ENCODE data around the gene HMCN2. TPM values are rescaled to one million over a fixed set of nuclear protein-coding genes. Genes with fewer than 3 reads are reported as not detected.

HMCN2 gene
- polyA plus RNA-seq, 1 of the 3 experiments (the other 2 are of a cell fraction): 0.15 TPM

- Histone ChIP-seq H3K27ac (ENCODE audit: low read depth in 2 of 2, low read length in 1 of 2) (no peak overlapping the region), H3K9me2 (no peaks in the 10 kb centered on the region), H4K20me1 (ENCODE audit: insufficient read depth) (no peaks in the 10 kb centered on the region), H3F3A (replicated peaks; ENCODE audit: insufficient read depth) (no peaks in the 10 kb centered on the region), H3K4me1 (ENCODE audit: control insufficient read depth in 1 of 2, insufficient read depth in 2 of 2, low read depth in 1 of 2, low read length in 1 of 2) (peaks cover 0 to 47% of the 10 kb centered on the region in 2 experiments; a peak in 2 of 4 replicates), H3K36me3 (replicated peaks in 1 of 2; ENCODE audit: control insufficient read depth in 1 of 2, insufficient read depth in 2 of 2, low read length in 1 of 2) (no peaks in the 10 kb centered on the region), H3K9ac (no peak overlapping the region), H3K27me3 (ENCODE audit: insufficient read depth) (peaks cover 16% of the 10 kb centered on the region), H3K4me3 (ENCODE audit: low read depth in 2 of 2, low read length in 1 of 2) (no peak overlapping the region), H3K79me2 (ENCODE audit: insufficient read depth) (no peaks in the 10 kb centered on the region), H2AFZ (ENCODE audit: low read depth) (no peak overlapping the region), H3K9me3 (no peaks in the 10 kb centered on the region), H3K4me2 (no peak overlapping the region)
- ChIA-PET POLR2A (no interaction called here), CTCF (interaction anchor here (1.4 to 1.9 kb wide), 2 partner anchors 19 to 421 kb away, joined by 3 to 4 read pairs; no protein-coding TSS in a partner anchor)
- 53% methylated on average over 8 of the region's 9 CpGs for WGBS (ENCODE audit: low lambda C conversion rate)
- TF ChIP-seq PBX3 (IDR thresholded peaks at IDR 0.05) (no peak), TAF1 (IDR thresholded peaks at IDR 0.05; ENCODE audit: borderline replicate concordance, low read depth, low read length) (no peak), CTCF (IDR thresholded peaks at IDR 0.05) (no peak), FOXM1 (IDR thresholded peaks at IDR 0.05; ENCODE audit: low read depth) (no peak), MXI1 (IDR thresholded peaks at IDR 0.05; ENCODE audit: low read depth, low read length) (no peak), RAD21 (IDR thresholded peaks at IDR 0.05; ENCODE audit: low read length) (no peak), FOXJ3 (CRISPR knock-in tag; IDR thresholded peaks at IDR 0.05) (no peak), RCOR1 (IDR thresholded peaks at IDR 0.05; ENCODE audit: low read length) (no peak), POLR2AphosphoS5 (IDR thresholded peaks at IDR 0.05; ENCODE audit: low read depth, low read length) (no peak), SMC3 (IDR thresholded peaks at IDR 0.05; ENCODE audit: low read depth, low read length) (no peak), ZBTB33 (IDR thresholded peaks at IDR 0.05; ENCODE audit: borderline replicate concordance, low read depth) (no peak), JUND (IDR thresholded peaks at IDR 0.05) (no peak), NRF1 (IDR thresholded peaks at IDR 0.05; ENCODE audit: low read depth, low read length) (no peak), RXRA (IDR thresholded peaks at IDR 0.05; ENCODE audit: borderline replicate concordance, low read depth) (no peak), USF1 (IDR thresholded peaks at IDR 0.05; ENCODE audit: borderline replicate concordance, low read depth) (no peak), REST (IDR thresholded peaks at IDR 0.05; ENCODE audit: low read depth, low read length) (no peak), GABPA (IDR thresholded peaks at IDR 0.05; ENCODE audit: low read depth) (no peak), EP300 (IDR thresholded peaks at IDR 0.05; ENCODE audit: borderline replicate concordance in 1 of 2, low read depth in 1 of 2, low read length in 1 of 2) (no peak)
- no peak for DNase-seq
These were observed 19.7 kb downstream of the HMCN2 start for GRCh38 chr9:130285271-130285670.
